Fibroblast of skin of back (primary cell): ENCODE data around the gene LIN37.

Experiments used
- DNase-seq: peaks from one replicate; pipeline ENCODE4 v3.0.0-alpha.2; 2013

Gene LIN37

GRCh38 chr19:35734889-35735288, 13.5 kb upstream of the LIN37 start:
- no peak for DNase-seq

- DNase-seq, result no peak
These were observed 11.2 kb upstream of the LIN37 start for GRCh38 chr19:35736913-35737886.

- no peak for DNase-seq
These were observed 10.1 kb upstream of the LIN37 start for GRCh38 chr19:35738021-35738886.

- DNase-seq, result no peak
These were observed 9.5 kb upstream of the LIN37 start for GRCh38 chr19:35738887-35739229.

GRCh38 chr19:35739275-35740107, 8.9 kb upstream of the LIN37 start:
- DNase-seq, result no peak

- no peak for DNase-seq
These were observed 8.3 kb upstream of the LIN37 start for GRCh38 chr19:35740108-35740422.

GRCh38 chr19:35740423-35741202, 7.8 kb upstream of the LIN37 start:
- peak; percentile 96 for DNase-seq

- no peak for DNase-seq
These were observed 7.2 kb upstream of the LIN37 start for GRCh38 chr19:35741203-35741515.

GRCh38 chr19:35742121-35742724, 6.2 kb upstream of the LIN37 start, which contains the start of gene IGFLR1:
TSS of gene IGFLR1 (minus strand) at chr19:35742452. CDS start at chr19:35741180, 1,272 bp downstream.
- DNase-seq, result no peak

- no peak for DNase-seq
These were observed 4.5 kb upstream of the LIN37 start for GRCh38 chr19:35743640-35744429.

- peak; percentile 97 for DNase-seq
These were observed 3.7 kb upstream of the LIN37 start for GRCh38 chr19:35744430-35745327.

GRCh38 chr19:35745328-35746086, 2.9 kb upstream of the LIN37 start, which contains the start of the genes PSENEN and U2AF1L4:
TSS of gene PSENEN (plus strand) at chr19:35745651. CDS start at chr19:35745931, 280 bp downstream.
TSS of gene U2AF1L4 (minus strand) at chr19:35745418. CDS start at chr19:35745391, 27 bp downstream.
- DNase-seq, result peak; percentile 99

GRCh38 chr19:35746087-35746462, 2.3 kb upstream of the LIN37 start:
- no peak for DNase-seq

- no peak for DNase-seq
These were observed 1.8 kb upstream of the LIN37 start for GRCh38 chr19:35746531-35746930.

GRCh38 chr19:35750167-35750566, 1.8 kb downstream of the LIN37 start:
- no peak for DNase-seq

GRCh38 chr19:35751839-35752745, 3.7 kb downstream of the LIN37 start:
- DNase-seq, result no peak

- DNase-seq, result no peak
These were observed 4.5 kb downstream of the LIN37 start for GRCh38 chr19:35752746-35753350.
